B cell (primary cell): Measurements from ENCODE around the gene AGR2. TPM values are rescaled to one million over a fixed set of nuclear protein-coding genes. Genes with fewer than 3 reads are reported as not detected.

Experiments
- ATAC-seq: fragments of 200-7000 bp; cut with Tn5 transposase; one replicate; pipeline ENCODE4 v1.10.0; 2021; ENCODE audit warnings: low read depth, mild to moderate bottlenecking, moderate number of reproducible peaks, moderate library complexity
- CTCF ChIA-PET: fragments of 350-600 bp; sonication (Branson Sonifier 250); formaldehyde crosslinking; loops from one replicate; lab custom pipeline; 2021; ENCODE audit warnings: antibody characterized with exemption, inconsistent platforms; lab: Charles Lee
- POLR2A ChIA-PET: fragments of 350-600 bp; sonication (Branson Sonifier 250); formaldehyde crosslinking; loops from one replicate; lab custom pipeline; 2021; ENCODE audit warnings: antibody characterized with exemption; lab: Charles Lee
- DNase-seq: peaks from one replicate; pipeline ENCODE4 v3.0.0; 2013
- H2AFZ ChIP-seq: 2 replicates; pipeline ENCODE4 v1.6.1; 2012; ENCODE audit warnings: mild to moderate bottlenecking, low read depth, low read length; ENCODE audit not compliant: insufficient read depth, poor library complexity, severe bottlenecking
- H3K27ac ChIP-seq, 2 donors: 1 replicate in 1 of 2; 2 replicates in 1 of 2; pipeline ENCODE4 v1.5.1; 2012 to 2013; ENCODE audit warnings: low read length in 2 of 2, mild to moderate bottlenecking in 2 of 2, moderate library complexity in 1 of 2
- H3K27me3 ChIP-seq, 4 experiments: fragments of 200-600 bp in 1 of 4; sonication (generic) in 1 of 4; replicated peaks in 1 of 4; 1 replicate in 2 of 4; 2 replicates in 2 of 4; pipeline versions ENCODE4 v1.6.1 to v1.7.0; 2013 to 2016; ENCODE audit warnings: low read length in 3 of 4, mild to moderate bottlenecking in 2 of 4, mixed read lengths in 1 of 4, moderate library complexity in 1 of 4; ENCODE audit not compliant: insufficient read depth in 4 of 4, control insufficient read depth in 3 of 4; ENCODE audit errors: control extremely low read depth in 1 of 4
- H3K36me3 ChIP-seq, 2 experiments: replicated peaks in 1 of 2; 1 replicate in 1 of 2; 2 replicates in 1 of 2; pipeline versions ENCODE4 v1.6.1 to v1.7.1; 2013; ENCODE audit warnings: low read length in 1 of 2; ENCODE audit not compliant: insufficient read depth in 2 of 2, control insufficient read depth in 1 of 2; ENCODE audit errors: control extremely low read depth in 1 of 2, extremely low read depth in 1 of 2
- H3K4me1 ChIP-seq, 2 donors: fragments of 200-600 bp in 1 of 2; sonication (generic) in 1 of 2; 1 replicate in 1 of 2; 2 replicates in 1 of 2; pipeline versions ENCODE4 v1.5.1 to v1.6.1; 2013 to 2017; ENCODE audit warnings: low read length in 2 of 2; ENCODE audit not compliant: control insufficient read depth in 2 of 2, insufficient read depth in 2 of 2
- H3K4me2 ChIP-seq: replicated peaks from 2 replicates; pipeline ENCODE3; 2012; ENCODE audit warnings: mild to moderate bottlenecking, low read depth, low read length; ENCODE audit not compliant: poor library complexity, severe bottlenecking
- H3K4me3 ChIP-seq, 5 experiments: fragments of 200-600 bp in 1 of 5; sonication (generic) in 1 of 5; 1 replicate in 3 of 5; 2 replicates in 2 of 5; pipeline versions ENCODE4 v1.5.1 to v1.7.0; 2011 to 2016; ENCODE audit warnings: low read length in 4 of 5, mild to moderate bottlenecking in 4 of 5, low read depth in 2 of 5, control low read depth in 1 of 5, moderate library complexity in 1 of 5; ENCODE audit not compliant: insufficient read depth in 1 of 5; ENCODE audit errors: control extremely low read depth in 1 of 5, extremely low read depth in 1 of 5
- H3K79me2 ChIP-seq: fragments of 200-600 bp; sonication (generic); one replicate; pipeline ENCODE4 v1.6.0; 2016; ENCODE audit warnings: low read length; ENCODE audit not compliant: control insufficient read depth, insufficient read depth
- H3K9ac ChIP-seq: fragments of 200-600 bp; sonication (generic); 2 replicates; pipeline ENCODE4 v1.6.1; 2017; ENCODE audit warnings: mild to moderate bottlenecking, low read length, moderate library complexity
- H3K9me3 ChIP-seq, 3 donors: one replicate each; pipeline versions ENCODE4 v1.6.1 to v1.7.1; 2013; ENCODE audit warnings: low read length in 2 of 3; ENCODE audit not compliant: control insufficient read depth in 2 of 3, insufficient read depth in 1 of 3; ENCODE audit errors: control extremely low read depth in 1 of 3
- H4K20me1 ChIP-seq: 2 replicates; pipeline ENCODE4 v1.6.0; 2012; ENCODE audit warnings: mild to moderate bottlenecking, low read length; ENCODE audit not compliant: insufficient read depth, control insufficient read depth, poor library complexity, severe bottlenecking
- H3K27ac Mint-ChIP-seq: one replicate; pipeline ENCODE4 v1.8.0; 2021; ENCODE audit warnings: mixed read lengths
- H3K27me3 Mint-ChIP-seq: one replicate; pipeline ENCODE4 v1.8.0; 2021; ENCODE audit warnings: mixed read lengths
- H3K4me1 Mint-ChIP-seq: one replicate; pipeline ENCODE4 v1.8.0; 2021; ENCODE audit warnings: mixed read lengths
- H3K4me3 Mint-ChIP-seq: one replicate; pipeline ENCODE4 v1.8.0; 2021; ENCODE audit warnings: mixed read lengths
- H3K9me3 Mint-ChIP-seq: one replicate; pipeline ENCODE4 v1.8.0; 2022; ENCODE audit warnings: mixed read lengths; ENCODE audit not compliant: insufficient read depth
- EZH2 ChIP-seq: IDR thresholded peaks from 2 replicates; pipeline ENCODE4 v1.6.1; 2012; ENCODE audit warnings: borderline replicate concordance, low read depth, mild to moderate bottlenecking, moderate library complexity, low read length; ENCODE audit not compliant: insufficient read depth, poor library complexity, severe bottlenecking
- WGBS: methylation state at CpG from one replicate; pipeline ENCODE4 v1.1.5; 2013; ENCODE audit warnings: missing lambda C conversion rate; ENCODE audit not compliant: insufficient coverage; 5-methylcytosine and 5-hydroxymethylcytosine counted together
- intact Hi-C: fragments of 100-400 bp; cut with micrococcal nuclease; formaldehyde crosslinking; loops from one replicate; pipeline ENCODE4 v1.10.0; 2022
- polyA plus RNA-seq: library from polyadenylated mRNA; depleted of rRNA; stranded (reverse); fragments of >200 nt; gene quantifications from 2 replicates; pipeline ENCODE4 v1.2.3, GENCODE V29; 2012
- total RNA-seq, 2 donors: library from RNA; stranded (reverse); fragments of 120-200 nt in 1 of 2; gene quantifications; 1 replicate in 1 of 2; 2 replicates in 1 of 2; pipeline versions ENCODE4 v1.2.3 to v1.2.4, GENCODE V29; 2013 to 2022
- TF ChIP-seq, protein P1 (sequence below): fragments of 200-600 bp; IDR thresholded peaks from one replicate; pipeline ENCODE4 v1.8.0; 2022; ENCODE audit warnings: antibody characterized with exemption, mild to moderate bottlenecking

AGR2 gene
- total and polyA plus RNA-seq, 2 donors (not counting 1 experiment from before 2014, with no cell fraction given) = not detected

DNA sequence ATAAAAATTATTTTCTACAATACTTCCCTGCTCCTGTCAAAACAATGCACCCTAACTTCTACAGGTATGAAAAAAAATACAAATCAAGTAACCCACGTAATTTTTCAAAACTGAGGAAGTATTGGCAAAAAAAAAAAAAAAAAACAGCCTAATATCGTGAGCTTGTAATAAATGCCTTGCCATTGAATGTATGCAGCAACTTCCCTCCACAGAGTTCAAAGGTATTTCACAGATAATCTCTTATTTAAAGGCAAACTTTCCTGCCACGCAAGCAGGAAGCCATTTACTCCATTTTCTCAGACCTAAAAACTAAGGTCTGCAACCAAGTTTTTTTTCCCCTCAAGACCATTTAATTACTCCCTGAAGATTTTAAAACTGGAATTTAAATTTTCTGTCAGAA lies 642 bp upstream of the AGR2 start:
- no peaks in the 10 kb centered on the region for H4K20me1 ChIP-seq
- Mint-ChIP-seq H3K9me3 (no peaks in the 10 kb centered on the region), H3K27ac (no peak overlapping the region), H3K4me3 (no peak overlapping the region), H3K27me3 (peaks cover 4% of the 10 kb centered on the region), H3K4me1 (no peaks in the 10 kb centered on the region)
- CTCF ChIA-PET = no interaction called here
- H3K9me3 ChIP-seq = no peaks in the 10 kb centered on the region
- POLR2A ChIA-PET = no interaction called here
- no peak for ATAC-seq
- H3K4me1 ChIP-seq = no peaks in the 10 kb centered on the region
- no peak overlapping the region for H3K27ac ChIP-seq
- no peak overlapping the region for H3K9ac ChIP-seq
- intact Hi-C loops = loop anchor here (10.0 kb wide), 1 partner anchor 111 kb away; no protein-coding TSS in a partner anchor
- TF ChIP-seq EZH2 = no peak
- TF ChIP-seq, protein P1, sequence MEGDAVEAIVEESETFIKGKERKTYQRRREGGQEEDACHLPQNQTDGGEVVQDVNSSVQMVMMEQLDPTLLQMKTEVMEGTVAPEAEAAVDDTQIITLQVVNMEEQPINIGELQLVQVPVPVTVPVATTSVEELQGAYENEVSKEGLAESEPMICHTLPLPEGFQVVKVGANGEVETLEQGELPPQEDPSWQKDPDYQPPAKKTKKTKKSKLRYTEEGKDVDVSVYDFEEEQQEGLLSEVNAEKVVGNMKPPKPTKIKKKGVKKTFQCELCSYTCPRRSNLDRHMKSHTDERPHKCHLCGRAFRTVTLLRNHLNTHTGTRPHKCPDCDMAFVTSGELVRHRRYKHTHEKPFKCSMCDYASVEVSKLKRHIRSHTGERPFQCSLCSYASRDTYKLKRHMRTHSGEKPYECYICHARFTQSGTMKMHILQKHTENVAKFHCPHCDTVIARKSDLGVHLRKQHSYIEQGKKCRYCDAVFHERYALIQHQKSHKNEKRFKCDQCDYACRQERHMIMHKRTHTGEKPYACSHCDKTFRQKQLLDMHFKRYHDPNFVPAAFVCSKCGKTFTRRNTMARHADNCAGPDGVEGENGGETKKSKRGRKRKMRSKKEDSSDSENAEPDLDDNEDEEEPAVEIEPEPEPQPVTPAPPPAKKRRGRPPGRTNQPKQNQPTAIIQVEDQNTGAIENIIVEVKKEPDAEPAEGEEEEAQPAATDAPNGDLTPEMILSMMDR = no peak
- DNase-seq = no peak
- no peaks in the 10 kb centered on the region for H3K79me2 ChIP-seq
- no peaks in the 10 kb centered on the region for H3K36me3 ChIP-seq
- WGBS = no CpG with 5 or more reads among the region's 3 CpGs
- no peak overlapping the region for H3K4me3 ChIP-seq
- H3K27me3 ChIP-seq = no peaks in the 10 kb centered on the region
- no peak overlapping the region for H3K4me2 ChIP-seq
- no peak overlapping the region for H2AFZ ChIP-seq

GRCh38 chr7:16803881-16804673 lies 722 bp downstream of the AGR2 start:
- TF ChIP-seq, protein P1 = no peak
- TF ChIP-seq EZH2 = no peak
- Histone ChIP-seq H3K9ac (no peak overlapping the region), H3K36me3 (no peaks in the 10 kb centered on the region), H2AFZ (no peak overlapping the region), H3K4me2 (no peak overlapping the region), H3K27ac (no peak overlapping the region), H3K4me1 (no peaks in the 10 kb centered on the region), H4K20me1 (no peaks in the 10 kb centered on the region), H3K4me3 (no peak overlapping the region), H3K79me2 (no peaks in the 10 kb centered on the region), H3K27me3 (no peaks in the 10 kb centered on the region), H3K9me3 (no peaks in the 10 kb centered on the region)
- H3K27ac Mint-ChIP-seq = no peak overlapping the region
- H3K27me3 Mint-ChIP-seq = peaks cover 4% of the 10 kb centered on the region
- H3K4me3 Mint-ChIP-seq = no peak overlapping the region
- ChIA-PET CTCF (interaction anchor here (0.6 to 3.7 kb wide), 3 partner anchors 109 to 116 kb away, joined by 3 to 16 read pairs (median 6); no protein-coding TSS in a partner anchor), POLR2A (no interaction called here)
- intact Hi-C loops = loop anchor here (10.0 kb wide), 1 partner anchor 109 kb away; no protein-coding TSS in a partner anchor
- 95% methylated on average over 4 of the region's 7 CpGs for WGBS
- no peaks in the 10 kb centered on the region for H3K9me3 Mint-ChIP-seq
- ATAC-seq (no peak), DNase-seq (no peak)
- no peaks in the 10 kb centered on the region for H3K4me1 Mint-ChIP-seq
